HTERT RPE-1 (cell line): ENCODE results near the gene CATSPER3.

Experiments
- in situ Hi-C: fragments of 300-500 bp; cut with MboI; formaldehyde crosslinking; loops from 4 replicates; pipeline ENCODE4 v1.14.3; 2020; ENCODE audit warnings: low sequenced_read_pairs

Gene CATSPER3

DNA sequence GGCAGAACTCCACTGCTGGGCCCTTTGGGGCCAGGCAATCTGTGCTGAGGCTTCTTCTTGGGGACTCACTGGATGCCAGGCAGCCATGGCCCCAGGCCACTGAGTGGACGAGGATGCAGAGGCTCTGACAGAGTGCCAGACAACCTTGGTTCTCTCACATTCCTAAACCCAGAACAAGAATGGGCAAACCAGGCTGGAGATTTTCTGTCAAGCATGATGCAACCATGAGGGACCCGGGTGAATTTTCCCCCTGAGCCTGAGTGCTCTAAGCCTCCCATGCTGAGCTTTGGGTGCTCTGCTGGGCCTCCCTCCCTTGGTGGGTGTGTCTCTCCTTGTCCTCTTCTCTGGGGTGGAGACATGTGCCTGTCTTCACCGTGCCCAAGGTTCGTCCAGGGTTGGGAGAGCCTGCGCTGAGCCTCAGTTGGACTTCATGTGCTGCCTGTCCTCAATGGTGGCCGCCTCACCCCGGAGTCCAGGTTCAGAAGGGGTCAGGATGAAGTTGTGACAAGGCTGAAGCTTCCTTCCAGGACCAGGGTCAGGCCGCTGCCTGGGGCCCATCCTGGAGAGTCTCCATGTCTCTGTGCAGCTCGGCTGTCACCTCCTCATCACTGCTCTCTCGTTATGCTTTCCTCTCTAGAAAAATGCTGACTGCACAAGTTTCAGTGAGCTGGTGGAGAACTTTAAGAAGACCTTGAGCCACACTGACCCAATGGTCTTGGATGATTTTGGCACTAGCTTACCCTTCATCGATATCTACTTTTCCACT is 42.2 kb downstream of the CATSPER3 start:
- in situ Hi-C loops, result no loop called here

DNA sequence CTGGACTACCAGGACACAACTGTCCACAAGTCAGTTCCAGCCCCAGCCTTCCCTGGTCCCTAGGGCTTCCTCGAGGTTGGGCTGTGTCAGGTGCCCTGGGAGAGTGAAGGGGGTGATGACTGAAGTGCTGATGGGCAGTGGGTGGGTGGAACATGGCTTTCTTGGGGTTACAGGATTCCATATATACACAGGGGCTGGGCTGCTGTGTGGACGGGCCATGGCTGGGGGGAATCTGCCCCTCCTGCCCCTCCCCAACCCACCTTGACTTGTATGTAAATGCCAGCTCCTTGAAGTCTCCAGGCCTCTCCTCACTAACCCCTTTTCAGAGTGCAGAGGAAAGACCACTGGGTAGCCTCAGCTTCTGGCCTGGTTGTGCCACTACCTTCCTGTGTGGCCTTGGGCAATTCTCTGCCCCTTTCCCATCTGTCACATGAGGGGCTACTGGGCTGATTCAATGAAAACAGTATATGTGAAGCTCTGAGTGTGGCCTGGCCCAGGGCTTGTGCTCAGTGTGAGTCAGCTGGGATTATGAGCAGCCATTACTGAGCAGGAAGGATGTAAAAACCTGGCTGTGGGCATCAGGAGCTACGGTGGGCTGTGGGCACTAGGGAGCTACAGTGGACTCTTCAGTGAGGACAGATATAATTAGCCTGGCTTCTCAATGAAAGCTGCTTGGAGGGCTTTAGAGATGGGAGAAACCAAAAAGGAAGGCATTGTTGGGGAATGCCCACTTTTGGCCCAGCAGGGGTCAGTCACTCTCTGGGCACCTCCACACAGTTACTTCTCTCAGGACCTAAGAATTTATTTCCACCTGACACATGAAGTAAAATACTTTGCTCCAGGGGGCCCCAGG is 43.0 kb downstream of the CATSPER3 start:
- in situ Hi-C loops, result no loop called here

DNA sequence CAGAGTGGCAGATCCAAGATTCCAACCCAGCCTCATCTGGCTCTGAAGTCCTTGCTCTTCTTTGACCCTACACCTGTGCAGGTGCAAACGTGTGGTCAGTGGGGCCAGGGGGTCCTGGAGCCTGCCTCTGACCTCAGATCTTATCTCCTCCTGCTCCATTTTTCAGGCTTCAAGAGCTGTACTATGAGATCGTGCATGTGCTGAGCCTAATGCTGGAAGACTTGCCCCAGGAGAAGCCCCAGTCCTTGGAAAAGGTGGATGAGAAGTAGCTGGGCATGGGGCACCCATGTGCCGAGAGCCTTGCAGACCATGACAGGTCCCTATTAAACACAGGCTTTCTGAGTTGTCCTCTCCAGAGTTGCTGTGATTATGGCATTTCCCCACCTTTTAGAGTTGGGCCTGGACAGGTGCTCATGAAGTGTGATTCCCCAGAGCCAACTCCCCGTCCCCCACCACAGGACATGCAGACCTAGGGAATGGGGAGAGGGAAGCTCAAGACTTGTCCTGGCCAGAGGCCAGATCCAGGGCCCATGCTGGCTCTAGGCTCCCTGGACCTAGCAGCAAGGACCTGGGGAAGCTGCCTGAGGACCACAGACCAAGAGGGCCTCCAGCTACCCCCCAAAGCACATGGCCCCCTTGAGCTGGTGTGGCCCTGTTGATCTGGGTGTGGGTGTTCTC is 43.8 kb downstream of the CATSPER3 start:
- in situ Hi-C loops, result no loop called here

DNA sequence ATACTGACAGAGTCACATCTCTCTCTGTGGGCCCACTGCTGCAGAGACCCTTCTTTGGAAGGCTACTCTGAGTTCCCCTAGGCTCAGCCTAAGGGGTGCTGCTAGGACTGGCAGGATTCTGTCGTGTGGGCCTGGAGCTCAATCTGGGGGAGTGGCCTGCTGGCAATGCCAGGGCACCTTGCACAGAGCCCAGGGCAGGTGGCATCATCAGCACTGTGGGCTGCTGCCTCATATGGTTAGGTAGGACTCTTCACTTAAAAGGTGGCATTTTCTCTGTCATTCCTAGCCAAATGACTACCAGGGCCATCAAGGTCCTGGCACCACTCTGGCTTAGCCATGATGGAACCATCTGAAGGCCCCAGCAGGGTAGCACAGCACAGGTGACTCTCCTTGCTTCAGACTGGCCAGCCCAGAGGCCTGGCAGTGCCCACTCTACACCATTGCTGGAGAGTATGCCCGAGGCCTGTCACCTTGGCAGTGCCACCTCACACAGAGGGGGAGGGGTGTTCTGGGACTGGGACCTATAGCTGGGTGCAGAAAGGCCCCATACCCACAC is 44.4 kb downstream of the CATSPER3 start:
- in situ Hi-C loops, result no loop called here

DNA sequence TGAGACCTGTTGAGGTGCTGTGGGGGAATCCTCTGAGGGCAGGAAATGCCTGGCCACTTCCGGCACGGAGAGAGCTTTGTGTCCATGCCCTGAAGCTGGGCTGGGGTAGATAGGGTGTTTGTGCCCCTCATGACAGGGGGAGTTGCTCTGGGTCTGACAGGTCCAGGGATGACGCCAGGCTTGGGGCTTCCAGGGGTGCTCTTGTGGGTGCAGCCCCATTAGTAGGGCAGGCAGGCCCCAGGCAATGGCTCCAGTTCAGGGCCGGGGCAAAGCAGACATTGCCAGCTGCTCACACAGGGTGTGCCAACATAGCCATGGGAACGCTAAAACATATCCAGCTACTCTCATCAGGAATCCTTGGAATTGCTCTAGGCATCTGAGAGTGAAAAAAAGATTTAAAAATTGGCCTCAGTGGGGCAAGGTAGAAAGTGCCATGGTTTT is 45.3 kb downstream of the CATSPER3 start:
- in situ Hi-C loops, result no loop called here

DNA sequence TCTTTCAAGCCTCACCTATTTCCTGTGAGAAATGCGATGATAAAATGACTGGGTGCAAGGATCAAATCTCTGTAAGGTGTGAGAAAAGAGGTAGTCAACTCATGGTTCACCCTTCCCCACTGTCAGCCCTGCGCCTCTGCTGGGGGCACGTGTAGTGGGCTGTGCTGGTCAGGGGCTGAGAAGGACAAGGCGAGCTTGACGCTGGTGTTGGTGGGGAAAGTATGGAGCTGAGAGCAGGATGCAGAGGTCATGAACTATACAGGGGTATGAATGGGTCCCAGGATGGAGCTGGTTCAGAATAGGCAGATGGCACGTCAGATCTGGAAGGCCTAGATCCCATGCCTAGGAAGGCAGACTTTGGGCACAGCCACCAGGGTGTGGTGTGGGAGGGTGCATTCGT is 45.7 kb downstream of the CATSPER3 start:
- in situ Hi-C loops, result no loop called here

DNA sequence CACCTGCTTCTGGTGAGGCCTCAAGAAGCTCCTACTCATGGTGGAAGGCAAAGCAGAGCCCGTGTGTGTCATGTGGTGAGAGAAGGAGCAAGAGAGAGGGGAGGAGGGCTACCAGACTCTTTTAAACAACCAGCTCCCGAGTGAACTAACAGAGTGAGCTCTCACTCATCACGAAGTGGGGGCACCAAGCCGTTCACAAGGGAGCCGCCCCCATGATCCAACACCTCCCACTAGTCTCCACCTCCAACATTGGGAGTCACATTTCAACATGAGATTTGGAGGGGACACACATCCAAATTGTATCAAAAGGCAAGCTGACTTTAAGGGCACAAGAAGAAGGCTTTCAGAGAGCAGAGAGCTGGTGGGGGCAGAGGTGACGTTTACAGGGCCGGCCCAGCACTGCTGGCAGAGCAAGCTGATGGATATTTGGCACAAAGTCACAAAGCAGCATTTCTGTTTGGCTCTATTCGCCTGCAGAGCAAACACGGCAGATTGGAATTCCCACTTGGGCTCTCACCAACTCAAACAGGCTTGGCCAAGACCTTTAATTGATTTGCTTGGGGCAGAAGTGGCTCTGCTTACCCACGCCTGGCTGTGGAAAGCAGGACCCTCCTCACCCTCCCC is 46.4 kb downstream of the CATSPER3 start:
- in situ Hi-C loops, result no loop called here

DNA sequence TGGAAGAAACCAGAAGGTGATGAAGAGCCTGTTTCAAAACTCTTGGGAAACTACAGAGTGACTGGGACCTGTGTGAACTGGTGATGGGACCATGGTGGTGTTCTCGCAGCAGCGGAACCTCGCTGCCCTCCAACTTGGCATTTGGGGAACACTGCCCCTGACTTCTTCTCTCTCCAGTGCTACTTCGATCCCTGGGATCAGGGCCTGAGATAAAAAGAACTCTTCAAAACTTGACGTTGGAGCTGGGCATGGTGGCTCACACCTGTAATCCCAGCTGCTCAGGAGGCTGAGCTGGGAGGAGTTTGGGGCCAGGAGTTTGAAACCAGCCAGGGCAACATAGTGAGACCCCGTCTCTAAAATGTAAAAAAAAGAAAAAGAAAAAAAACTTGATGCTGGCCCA is 48.2 kb downstream of the CATSPER3 start:
- in situ Hi-C loops, result no loop called here

DNA sequence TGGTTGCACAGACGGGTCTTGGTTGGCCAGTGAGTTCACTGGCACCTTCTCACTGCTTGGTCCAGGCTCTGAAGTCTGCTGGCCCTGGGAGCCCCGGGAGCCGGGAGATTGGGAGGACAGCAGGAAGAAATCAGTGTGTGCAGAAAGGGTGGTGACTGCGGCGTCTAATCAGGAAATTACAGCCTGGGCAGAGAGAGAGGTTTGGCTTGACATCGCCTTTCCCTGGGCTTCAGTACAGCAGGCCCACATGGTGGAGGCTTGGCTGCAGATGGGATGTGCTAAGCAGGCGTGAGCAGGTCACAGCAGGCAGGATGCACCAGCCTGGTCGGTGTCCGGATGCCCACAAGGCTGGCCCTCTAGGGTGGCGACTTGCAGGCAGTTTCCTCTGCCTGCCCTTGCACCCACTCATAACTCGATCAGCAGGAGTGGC is 49.2 kb downstream of the CATSPER3 start:
- in situ Hi-C loops, result no loop called here

DNA sequence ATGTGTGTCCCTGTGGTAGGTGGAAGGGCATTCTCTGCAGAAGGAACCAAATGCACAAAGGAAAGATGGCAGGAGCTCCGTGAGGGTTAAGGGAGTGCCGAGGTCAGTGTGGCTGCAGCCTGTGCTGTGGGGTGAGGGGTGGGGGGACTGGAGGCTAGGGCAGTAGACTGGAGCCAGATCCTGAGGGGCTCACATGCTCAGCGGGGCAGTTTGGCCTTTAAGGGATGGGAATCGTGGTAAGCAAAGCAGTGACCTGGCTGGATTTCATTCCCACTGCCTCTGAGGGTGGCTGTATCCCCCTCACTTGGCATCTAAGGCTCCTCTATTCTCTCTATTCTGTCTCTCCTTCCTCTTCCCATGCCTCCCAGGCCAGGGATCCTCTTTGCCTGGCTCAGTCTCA is 50.8 kb downstream of the CATSPER3 start:
- in situ Hi-C loops, result no loop called here

DNA sequence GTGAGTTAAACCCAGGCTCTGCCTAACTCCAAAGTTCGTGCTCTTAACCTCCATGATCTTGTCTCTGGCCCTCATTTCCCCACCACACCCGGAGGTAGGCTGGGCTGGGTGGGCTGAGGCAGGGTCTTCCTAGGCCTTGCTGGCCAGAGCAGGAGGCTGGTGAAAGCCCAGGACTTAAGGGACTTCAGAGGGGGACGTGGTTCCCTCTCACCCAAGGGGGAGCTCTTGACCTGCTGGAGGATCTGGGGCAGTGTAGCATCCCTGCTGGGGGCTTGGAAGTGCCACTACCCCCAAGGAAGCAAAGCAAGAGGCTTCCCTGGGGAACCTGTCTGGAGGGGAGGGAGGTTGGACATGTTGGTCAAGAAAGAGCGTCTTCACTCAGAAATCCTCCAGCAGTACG is 51.6 kb downstream of the CATSPER3 start:
- in situ Hi-C loops, result no loop called here

DNA sequence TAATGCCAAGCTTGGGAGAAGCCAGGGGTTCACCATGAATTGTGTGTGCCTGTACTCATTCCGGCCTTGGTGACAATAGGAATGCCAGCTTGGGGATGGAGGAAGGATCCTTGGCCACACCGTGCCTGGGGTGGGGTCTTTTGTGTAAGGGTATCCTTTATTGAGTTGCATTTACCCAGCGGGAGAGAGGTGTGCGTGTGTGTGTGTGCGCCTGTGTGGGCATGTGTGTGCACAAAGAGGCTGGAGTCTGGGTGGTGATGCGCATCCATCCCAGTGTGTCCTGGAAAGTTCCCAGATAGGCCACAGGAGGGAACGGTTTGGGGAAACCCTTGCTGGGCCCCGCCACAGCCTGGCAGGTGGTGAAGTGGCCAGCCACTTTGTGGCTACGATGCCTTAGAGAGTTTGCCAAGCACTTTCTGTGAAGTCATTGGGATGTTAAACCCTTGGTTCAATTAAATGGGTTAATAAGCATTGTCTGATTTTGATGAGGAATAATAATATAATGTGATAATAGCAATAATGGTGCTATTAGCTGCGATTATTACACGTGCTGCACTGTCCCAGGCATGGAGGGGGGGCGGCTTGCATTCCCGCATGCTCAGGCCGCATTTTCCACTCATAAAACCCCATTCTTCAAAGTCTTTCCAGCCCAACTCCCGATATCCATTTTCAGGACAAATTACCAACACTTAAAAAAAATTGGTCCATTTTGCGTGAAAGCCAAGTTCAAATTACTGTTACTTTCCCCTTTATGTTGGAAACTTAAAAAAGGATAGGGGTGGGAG is 52.6 kb downstream of the CATSPER3 start:
- in situ Hi-C loops, result no loop called here

DNA sequence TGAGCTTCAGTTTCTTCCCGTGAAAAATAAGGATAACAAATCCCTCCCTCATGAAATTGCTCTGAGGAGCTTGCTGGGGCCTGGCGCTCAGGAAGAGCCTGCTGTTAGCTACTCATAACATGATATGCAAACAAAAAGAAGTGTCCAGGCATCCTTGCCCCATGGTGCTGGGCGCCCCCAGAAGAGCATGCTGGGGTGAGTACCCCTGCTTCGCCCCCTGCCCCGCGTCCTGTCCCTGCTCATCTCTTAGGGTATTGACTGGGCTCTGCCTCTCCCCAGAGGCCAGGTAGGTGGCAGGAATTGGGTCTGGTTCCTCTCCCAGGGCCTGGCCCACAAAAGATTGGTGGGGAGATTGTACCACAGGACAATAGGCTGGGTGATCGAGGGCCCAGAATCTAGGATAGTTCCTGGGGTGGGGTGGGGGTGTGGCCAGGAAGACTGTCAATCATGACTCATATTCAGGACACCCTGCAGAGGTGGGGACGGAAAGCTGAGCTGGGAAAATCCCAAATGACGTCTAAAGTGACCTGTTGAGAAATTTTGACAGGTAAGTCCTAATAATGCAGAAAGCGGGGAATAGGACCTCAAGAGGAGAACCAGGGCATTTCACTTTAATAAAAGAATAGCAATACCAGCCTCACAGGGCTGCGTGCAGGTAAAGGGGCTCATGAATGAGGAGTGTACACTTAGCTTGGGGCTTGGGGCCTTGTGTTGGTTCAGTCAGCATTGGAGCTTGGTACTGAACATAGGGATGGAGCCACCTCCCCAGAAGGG is 57.4 kb downstream of the CATSPER3 start:
- in situ Hi-C loops, result no loop called here

DNA sequence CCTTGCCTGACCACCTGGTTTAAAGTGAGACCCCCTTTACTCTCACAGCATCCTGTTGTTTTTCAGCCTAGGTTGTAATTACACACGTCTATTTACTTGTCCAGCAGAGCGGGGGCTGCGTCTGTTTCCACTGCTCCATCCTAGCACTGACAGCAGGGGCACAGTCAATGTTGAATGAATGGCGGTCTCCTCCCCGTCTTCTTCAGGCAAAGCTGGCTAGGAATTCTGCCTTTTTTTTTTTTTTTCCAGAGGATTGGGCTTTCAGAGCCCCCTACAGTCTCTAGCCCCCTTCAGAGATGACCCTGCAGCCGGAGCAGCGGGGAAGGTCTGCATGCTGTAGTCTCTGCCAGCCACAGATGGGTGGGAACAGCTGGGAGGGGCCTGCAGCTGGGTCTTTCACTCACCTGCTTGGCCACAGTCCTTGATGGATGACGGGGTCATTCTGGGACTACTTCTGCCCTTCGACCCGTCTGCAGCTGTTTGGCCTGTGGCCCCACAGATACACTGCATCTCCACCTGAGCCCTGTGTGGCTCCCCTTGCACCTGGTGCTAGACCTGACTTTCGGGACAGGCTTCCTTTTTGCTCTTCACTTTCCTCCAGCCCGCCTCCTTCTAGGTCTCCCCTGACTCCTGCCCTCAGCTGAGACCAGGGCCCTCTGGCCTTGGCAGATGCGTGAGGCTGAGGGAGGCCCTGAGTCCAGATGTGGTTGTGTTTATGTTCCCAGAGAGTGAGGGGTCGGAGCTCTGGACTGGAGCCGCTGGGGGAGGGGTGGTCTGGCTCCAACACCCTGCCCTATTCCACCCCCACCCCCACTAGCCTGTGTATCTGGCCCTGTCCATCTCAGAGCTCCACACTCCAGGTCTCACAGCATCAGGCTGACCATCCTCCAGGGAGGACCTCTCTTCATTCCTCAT is 58.3 kb downstream of the CATSPER3 start:
- in situ Hi-C loops, result no loop called here

DNA sequence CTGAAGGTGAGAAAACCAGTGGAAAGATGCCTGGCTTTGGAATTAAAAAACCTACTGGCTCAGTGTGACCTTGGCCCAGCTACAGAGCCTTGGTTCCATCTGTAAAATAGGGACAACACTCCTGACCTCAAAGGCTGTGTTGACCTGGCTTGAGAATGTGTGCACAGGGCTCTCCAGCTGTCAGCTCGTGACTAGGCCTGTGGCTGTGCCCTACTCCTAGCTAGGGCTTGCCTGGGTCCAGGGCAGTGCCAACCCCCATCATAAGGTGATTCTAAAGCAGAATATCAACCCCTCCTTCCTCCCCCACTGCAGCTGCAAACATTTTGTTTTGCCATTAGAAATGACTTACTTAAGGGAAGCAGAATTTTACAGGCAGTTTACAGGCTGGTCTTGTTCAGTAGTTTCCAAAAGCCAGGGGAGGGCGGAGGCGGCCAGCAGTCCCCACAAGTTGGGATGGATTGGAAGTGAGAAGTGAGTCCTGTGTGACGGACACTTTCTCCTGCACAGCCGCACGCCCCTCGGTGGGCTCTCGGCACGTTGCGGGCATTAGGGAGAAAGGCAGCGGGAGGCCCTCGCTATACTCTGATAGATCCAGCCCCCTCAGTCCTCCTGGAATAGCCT is 59.0 kb downstream of the CATSPER3 start:
- in situ Hi-C loops, result no loop called here

DNA sequence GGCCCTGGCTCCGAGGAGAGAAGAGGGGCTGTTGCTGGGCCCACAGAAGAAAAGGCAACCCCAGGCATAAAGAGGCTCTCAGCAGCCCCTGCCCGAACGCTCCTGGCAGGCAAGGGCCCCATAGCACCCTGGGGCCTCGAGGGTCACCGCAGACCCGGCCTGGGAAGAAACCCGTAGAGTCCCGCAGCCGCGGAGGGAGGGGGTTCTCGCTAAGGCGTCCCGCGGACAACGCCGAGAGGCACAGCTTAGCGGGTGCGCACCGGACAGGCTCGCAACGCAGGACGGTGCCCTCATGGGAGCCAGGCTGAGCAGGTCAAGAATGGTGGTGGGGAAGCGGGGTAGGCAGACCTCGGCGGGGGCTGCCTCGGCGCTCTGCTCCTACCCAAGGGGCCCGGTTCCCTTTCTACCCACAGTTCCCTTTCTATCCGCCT is 59.6 kb downstream of the CATSPER3 start:
- in situ Hi-C loops, result no loop called here

DNA sequence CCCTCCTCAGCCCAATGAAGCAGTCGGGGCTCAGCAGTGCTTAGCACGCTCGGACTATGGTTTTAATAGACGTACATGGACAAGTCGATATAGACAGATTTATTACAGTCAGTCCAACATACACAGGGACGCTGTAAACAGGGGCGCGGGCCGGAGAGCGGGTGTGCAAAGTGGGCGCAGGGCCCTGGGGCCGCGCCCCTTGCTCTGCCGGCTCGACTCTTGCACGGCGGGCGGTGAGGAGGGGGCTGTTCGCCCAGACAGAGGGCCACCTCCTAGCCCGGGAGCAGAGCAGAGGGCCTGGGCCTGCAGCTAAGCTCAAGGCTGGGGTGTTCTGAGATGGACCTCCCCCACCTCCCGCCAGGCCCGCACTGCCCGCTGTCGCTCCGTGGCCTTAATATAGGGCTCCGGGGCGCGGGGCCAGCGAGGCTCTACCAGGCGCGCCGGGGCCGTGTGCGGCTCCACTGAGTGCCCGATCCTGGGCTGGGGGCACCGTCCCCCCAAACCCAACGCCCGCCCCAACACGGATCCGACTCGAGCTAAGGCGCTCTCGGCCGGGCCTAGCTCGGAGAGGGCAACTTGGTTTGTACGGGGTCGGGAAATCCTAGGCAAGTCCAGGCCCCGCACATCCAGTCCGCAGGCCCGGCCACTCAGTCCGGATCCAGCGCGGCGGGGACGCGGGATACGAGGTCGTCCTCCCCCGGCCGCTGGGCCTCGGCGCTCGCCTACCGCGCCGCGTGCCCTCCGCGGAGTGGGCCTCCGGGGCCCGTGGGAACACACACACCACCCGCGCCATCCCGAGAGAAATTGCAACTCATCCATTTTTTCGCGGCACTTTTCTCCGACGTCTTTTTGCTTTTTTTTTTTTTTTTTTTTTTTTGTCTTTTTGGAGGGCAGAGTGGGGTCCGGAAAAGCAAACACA is 60.2 kb downstream of the CATSPER3 start:
- in situ Hi-C loops, result no loop called here
